Measurements from ENCODE around the gene FGF22.
"Not testable (repeated sequence)": the region's sequence is repeated elsewhere in the genome, so short reads cannot be mapped to it uniquely, and the experiment has no call there.

Gene FGF22

DNA sequence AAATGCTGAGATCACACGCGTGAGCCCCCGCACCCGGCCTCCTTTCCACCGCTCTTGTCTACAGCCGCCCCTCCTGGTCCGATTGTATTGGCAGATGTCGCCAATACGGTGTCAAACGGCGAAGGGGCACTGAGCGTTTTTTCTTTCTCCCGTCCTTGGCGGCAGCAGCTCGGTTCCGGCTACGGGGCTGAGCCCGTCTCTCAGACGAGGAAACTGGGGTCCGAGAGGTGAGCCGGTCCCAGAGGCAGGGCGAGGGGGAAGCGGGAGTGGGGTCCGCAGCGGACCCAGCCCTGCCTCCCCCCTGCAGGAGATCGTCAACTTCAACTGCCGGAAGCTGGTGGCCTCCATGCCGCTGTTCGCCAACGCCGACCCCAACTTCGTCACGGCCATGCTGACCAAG lies 26.7 kb upstream of the FGF22 start:
- H3K4me1 Mint-ChIP-seq, result peaks cover 13% of the 10 kb centered on the region

DNA sequence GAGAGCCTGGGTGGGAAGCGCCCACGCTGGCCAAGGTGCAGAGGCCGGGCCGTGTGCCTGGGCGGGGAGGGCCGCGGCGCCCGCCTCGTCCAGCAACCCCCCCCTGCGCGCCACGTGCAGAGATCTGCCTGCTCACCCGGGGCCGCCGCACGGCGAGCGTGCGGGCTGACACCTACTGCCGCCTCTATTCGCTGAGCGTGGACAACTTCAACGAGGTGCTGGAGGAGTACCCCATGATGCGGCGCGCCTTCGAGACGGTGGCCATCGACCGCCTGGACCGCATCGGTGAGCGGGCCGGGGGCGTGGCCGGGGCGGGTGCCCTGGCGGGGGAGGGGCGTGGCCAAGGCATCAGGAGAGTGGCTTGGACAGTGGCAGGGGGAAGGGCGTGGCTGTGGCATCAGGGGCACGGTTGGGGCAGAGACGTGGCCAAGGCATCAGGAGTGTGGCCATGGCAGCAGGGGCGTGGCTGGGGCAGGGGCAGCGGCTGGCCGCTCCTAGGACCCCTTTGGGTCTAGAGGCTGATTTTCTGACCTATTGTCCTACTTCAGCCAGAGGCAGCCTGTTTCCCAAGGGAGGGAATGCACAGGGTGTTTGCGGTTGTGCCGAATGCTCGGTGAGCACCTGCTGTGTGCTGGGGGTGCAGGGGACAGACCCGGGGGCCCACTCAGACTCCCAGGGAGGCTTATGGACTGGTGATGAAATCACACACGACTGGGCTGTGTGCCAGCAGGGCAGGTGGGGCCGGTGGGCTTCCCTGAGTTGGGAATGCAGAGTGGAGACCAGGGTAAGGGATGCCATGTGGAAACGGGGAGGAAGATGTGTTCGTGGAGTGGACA lies 25.7 kb upstream of the FGF22 start:
- Mint-ChIP-seq H3K9me3 (no peaks in the 10 kb centered on the region), H3K36me3 (peaks cover 14% of the 10 kb centered on the region), H3K4me1 (peaks cover 13% of the 10 kb centered on the region), H3K4me3 (no peak overlapping the region), H3K27ac (no peak overlapping the region), H3K27me3 (peaks cover 2% of the 10 kb centered on the region)
- DNase-seq (ENCODE audit: low spot score in 2 of 2) (no peak), ATAC-seq (ENCODE audit: low read depth) (no peak)

More for the DNA sequence above, 26.7 kb upstream of the FGF22 start:
- DNase-seq (ENCODE audit: low spot score in 2 of 2) (no peak), ATAC-seq (ENCODE audit: low read depth) (no peak)
- H3K4me3 Mint-ChIP-seq, result no peak overlapping the region
- H3K27ac Mint-ChIP-seq, result no peak overlapping the region
- H3K9me3 Mint-ChIP-seq, result no peaks in the 10 kb centered on the region
- peaks cover 10% of the 10 kb centered on the region for H3K36me3 Mint-ChIP-seq
- H3K27me3 Mint-ChIP-seq, result peaks cover 2% of the 10 kb centered on the region

DNA sequence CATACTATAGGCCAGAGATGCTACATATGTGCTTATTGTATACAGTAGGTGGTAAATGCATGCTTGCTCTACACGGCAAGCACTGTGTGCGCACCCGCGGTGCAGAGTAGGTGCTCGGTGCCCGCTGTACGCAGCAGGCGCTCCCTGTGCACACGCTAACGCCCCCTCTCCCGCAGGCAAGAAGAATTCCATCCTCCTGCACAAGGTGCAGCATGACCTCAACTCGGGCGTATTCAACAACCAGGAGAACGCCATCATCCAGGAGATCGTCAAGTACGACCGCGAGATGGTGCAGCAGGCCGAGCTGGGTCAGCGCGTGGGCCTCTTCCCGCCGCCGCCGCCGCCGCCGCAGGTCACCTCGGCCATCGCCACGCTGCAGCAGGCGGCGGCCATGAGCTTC lies 24.1 kb upstream of the FGF22 start:
- Mint-ChIP-seq H3K27ac (no peak overlapping the region), H3K9me3 (no peaks in the 10 kb centered on the region), H3K4me3 (peak overlapping the region; percentile 62), H3K36me3 (peaks cover 23% of the 10 kb centered on the region), H3K27me3 (peaks cover 2% of the 10 kb centered on the region), H3K4me1 (peaks cover 10% of the 10 kb centered on the region)
- no peak for ATAC-seq (ENCODE audit: low read depth)
- DNase-seq (ENCODE audit: low spot score in 2 of 2), result no peak

DNA sequence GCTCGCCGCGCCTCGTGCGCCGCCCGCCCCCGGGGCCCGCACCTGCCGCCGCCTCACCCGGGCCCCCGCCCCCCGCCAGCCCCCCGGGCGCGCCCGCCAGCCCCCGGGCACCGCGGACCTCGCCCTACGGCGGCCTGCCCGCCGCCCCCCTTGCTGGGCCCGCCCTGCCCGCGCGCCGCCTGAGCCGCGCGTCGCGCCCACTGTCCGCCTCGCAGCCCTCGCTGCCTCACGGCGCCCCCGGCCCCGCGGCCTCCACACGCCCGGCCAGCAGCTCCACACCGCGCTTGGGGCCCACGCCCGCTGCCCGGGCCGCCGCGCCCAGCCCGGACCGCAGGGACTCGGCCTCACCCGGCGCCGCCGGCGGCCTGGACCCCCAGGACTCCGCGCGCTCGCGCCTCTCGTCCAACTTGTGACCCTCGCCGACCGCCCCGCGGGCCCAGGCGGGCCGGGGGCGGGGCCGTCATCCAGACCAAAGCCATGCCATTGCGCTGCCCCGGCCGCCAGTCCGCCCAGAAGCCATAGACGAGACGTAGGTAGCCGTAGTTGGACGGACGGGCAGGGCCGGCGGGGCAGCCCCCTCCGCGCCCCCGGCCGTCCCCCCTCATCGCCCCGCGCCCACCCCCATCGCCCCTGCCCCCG lies 23.5 kb upstream of the FGF22 start:
- Mint-ChIP-seq H3K4me3 (no peak overlapping the region), H3K4me1 (peaks cover 6% of the 10 kb centered on the region), H3K36me3 (peaks cover 23% of the 10 kb centered on the region), H3K27me3 (peaks cover 2% of the 10 kb centered on the region), H3K27ac (no peak overlapping the region), H3K9me3 (no peaks in the 10 kb centered on the region)
- ATAC-seq (ENCODE audit: low read depth), result no peak
- no peak for DNase-seq (ENCODE audit: low spot score in 2 of 2)

DNA sequence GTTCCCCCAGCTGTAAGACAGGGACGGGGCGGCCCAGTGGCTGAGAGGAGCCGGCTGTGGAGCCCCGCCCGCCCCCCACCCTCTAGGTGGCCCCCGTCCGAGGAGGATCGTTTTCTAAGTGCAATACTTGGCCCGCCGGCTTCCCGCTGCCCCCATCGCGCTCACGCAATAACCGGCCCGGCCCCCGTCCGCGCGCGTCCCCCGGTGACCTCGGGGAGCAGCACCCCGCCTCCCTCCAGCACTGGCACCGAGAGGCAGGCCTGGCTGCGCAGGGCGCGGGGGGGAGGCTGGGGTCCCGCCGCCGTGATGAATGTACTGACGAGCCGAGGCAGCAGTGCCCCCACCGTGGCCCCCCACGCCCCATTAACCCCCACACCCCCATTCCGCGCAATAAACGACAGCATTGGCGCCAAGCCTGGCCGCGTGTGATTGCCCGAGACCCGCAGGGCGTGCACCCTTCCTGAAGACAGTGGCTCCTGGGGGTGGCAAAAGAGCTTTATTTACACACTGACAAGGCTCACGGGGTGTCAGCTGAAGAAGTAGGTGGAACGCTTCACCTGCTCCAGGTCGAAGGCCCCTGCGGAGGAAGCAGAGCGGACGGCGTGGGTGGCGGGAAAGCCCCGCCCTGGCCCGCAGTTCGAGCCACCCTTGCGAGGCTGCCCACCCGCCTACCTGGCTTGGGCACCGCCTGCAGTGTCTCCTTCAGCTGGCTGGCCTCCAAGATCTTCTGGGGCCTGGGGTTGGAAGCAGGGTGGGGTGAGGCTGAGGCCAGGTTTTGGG lies 22.7 kb upstream of the FGF22 start:
- DNase-seq (ENCODE audit: low spot score in 2 of 2), result no peak
- peaks cover 2% of the 10 kb centered on the region for H3K27me3 Mint-ChIP-seq
- no peak overlapping the region for H3K27ac Mint-ChIP-seq
- peaks cover 3% of the 10 kb centered on the region for H3K4me1 Mint-ChIP-seq
- peaks cover 23% of the 10 kb centered on the region for H3K36me3 Mint-ChIP-seq
- peak; percentile 82 for ATAC-seq (ENCODE audit: low read depth)
- H3K9me3 Mint-ChIP-seq, result no peaks in the 10 kb centered on the region
- H3K4me3 Mint-ChIP-seq, result peak overlapping the region; percentile 53

DNA sequence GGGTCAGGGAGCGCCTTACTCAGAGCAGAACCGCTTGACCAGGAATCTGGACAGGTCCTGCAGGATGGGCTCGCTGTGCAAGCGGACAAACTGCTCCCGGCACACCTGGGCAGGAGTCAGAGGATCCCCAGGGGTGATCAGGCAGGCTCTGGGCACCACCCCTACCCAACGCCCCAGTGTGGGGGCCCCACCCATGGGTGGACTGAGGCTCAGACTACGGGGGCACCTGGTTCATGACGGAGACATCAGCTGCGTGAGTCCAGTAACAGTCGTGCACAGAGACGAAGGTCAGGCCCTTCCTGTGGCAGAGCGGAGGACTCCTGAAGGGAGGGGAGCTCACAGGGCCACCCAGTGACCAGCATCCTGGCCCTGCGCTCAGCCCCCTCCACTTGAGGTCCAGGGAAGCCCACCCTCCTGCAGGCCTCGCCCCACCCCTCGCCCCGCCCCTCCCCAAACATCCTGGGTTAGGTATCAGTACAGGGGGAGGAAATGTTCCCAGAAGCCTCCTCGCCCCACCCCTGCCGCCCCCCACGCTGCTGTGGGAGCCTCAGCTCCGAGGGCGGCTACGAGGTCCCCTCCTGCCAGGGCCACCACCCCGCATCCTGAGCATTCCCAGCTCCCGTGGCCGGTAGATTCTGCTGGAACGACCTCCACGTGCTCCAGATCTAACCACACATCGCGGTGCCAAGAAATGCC lies 22.0 kb upstream of the FGF22 start:
- Mint-ChIP-seq H3K9me3 (no peaks in the 10 kb centered on the region), H3K4me3 (no peak overlapping the region), H3K4me1 (peaks cover 3% of the 10 kb centered on the region), H3K27me3 (peaks cover 2% of the 10 kb centered on the region), H3K36me3 (peaks cover 23% of the 10 kb centered on the region), H3K27ac (no peak overlapping the region)
- DNase-seq (ENCODE audit: low spot score in 2 of 2) (no peak), ATAC-seq (ENCODE audit: low read depth) (no peak)

DNA sequence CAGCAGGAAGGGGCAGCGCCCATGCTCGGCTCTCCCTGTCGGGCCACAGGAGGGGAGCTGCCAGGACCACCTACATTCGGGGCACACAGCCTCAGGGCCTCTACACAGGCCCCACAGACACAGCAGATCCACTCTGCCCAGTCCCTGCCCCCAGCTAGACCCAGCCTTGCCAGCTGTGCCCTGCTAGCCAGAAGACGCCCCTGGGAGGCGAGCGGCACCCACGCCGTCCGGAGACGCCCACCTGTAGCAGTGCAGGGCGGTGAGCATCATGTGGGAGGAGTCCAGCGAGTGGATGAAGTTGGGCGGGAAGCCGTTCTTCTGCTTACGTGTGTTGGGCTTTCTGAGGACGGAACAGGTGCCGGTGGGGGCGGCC lies 21.4 kb upstream of the FGF22 start:
- no peaks in the 10 kb centered on the region for H3K9me3 Mint-ChIP-seq
- ATAC-seq (ENCODE audit: low read depth) (no peak), DNase-seq (ENCODE audit: low spot score in 2 of 2) (no peak)
- H3K4me3 Mint-ChIP-seq, result no peak overlapping the region
- no peak overlapping the region for H3K27ac Mint-ChIP-seq
- peaks cover 3% of the 10 kb centered on the region for H3K4me1 Mint-ChIP-seq
- peaks cover under 1% of the 10 kb centered on the region for H3K27me3 Mint-ChIP-seq
- H3K36me3 Mint-ChIP-seq, result peaks cover 24% of the 10 kb centered on the region

DNA sequence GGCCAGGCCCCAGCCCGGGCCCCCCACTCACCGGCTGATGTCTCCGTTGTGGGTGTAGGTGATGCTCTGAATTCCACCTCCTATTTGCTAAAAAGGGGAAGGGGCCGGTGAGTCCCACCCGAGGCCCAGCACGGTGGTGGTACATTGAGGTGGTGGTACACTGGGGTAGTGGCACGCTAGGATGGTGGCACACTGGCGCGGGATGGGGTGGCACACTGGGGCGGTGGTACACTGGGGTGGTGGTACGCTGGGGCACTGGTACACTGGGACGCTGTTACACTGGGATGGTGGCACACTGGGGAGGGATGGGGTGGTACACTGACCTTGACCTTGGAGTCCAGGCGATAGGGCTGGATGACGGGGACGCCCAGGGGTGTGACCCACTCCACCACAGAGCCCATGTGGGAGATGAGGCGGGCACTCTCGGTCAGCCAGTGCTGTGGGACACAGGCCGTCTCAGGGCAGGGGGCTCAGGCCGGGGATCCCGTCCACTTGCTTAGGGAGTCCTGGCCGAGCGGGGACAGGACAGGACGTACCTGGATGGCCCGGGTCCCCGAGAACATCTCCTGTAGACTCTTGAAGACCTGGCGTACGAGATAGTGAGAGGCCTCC lies 20.9 kb upstream of the FGF22 start:
- DNase-seq (ENCODE audit: low spot score in 2 of 2) (no peak), ATAC-seq (ENCODE audit: low read depth) (no peak)
- H3K4me3 Mint-ChIP-seq, result no peak overlapping the region
- peaks cover 23% of the 10 kb centered on the region for H3K36me3 Mint-ChIP-seq
- no peaks in the 10 kb centered on the region for H3K27me3 Mint-ChIP-seq
- H3K9me3 Mint-ChIP-seq, result no peaks in the 10 kb centered on the region
- no peak overlapping the region for H3K27ac Mint-ChIP-seq
- H3K4me1 Mint-ChIP-seq, result peaks cover 3% of the 10 kb centered on the region

DNA sequence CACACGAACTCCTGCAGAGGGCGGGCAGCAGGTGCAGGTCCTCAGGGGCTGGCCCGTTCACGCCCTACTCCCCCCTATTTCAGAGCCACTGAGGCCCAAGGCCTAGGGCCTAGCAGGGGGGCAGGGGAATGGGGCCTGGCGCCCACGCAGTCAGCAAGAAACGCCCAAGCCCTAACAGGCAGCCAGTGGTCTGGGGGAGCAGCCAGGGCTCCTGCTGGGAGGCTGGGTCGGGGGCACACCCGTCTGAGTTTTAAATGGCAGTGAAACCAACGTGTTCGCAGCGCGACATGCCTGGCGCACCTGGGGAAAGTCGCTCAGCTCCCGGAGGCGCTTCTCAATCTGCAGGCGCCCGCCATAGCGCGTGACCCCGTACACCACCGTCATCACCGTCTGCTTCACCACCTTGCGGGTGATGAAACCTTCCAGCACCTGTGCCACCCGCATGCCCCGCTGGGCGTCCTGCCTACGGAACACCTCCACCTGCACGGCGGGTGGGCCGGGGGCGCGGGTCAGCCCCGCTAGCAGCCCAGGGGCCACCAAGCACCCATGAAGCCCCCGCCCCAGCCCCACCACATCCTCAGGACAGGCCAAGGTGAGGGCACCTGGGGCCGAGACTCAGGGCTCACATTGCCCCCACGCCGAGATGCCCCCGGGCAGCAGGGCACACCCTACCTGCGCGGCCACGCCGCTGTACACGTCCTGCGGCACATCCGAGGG lies 20.2 kb upstream of the FGF22 start:
- H3K27me3 Mint-ChIP-seq, result no peaks in the 10 kb centered on the region
- H3K36me3 Mint-ChIP-seq, result peaks cover 20% of the 10 kb centered on the region
- no peak overlapping the region for H3K4me3 Mint-ChIP-seq
- DNase-seq (ENCODE audit: low spot score in 2 of 2) (no peak), ATAC-seq (ENCODE audit: low read depth) (no peak)
- peaks cover 3% of the 10 kb centered on the region for H3K4me1 Mint-ChIP-seq
- H3K9me3 Mint-ChIP-seq, result no peaks in the 10 kb centered on the region
- H3K27ac Mint-ChIP-seq, result no peak overlapping the region

DNA sequence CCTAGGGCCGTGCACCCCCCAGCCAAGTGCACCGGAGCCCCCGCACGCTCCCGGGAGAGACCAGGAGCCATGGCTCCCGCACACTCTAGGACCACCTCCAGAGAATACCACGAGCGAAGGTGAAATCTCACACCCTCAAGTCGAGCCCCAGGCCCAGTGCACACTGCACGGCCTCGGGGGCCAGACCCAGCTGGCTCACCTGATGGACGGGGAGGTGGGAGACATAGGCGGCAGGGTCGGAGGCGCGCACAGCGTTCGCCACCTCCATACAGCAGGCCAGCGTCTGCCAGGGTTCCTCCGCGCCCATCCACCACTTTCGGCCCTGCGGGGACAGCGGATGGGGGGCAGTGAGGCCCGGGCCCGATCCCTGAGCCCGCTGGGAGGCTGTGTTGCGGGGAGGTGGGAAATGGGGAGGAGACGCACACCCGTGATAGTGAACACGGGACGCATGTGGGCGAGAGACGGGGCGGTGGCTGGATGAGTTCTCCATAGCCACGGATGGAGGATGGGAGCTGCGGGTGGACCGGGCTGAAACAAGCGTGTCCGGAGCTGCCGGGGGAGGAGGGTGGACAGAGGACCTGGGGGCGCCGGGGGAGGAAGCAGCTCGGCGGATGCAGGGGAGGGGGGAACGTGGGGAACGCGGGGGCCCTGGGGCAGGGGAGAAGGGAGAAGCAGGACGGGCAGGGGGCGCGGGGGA lies 19.4 kb upstream of the FGF22 start:
- H3K27ac Mint-ChIP-seq, result no peak overlapping the region

DNA sequence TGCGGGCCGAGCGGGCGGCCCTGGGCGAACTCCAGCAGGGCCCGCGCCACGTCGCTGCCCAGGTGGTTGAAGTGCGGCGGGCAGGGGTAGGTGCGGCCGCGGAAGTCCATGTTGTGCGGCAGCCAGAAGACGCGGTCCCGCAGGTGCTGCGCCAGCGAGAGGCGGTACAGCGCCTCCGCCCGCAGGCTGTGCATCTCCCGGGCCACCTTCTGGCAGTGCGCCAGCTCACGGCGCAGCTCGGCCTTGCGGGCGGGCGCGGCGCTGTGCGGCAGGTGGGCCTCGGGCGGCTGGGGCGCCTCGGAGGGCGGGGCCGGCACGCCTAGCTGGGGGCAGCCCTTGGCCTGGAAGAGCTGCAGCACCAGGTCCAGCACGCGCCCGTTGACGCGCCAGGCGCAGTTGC lies 18.5 kb upstream of the FGF22 start:
- not testable (repeated sequence) for H3K4me3 Mint-ChIP-seq; H3K27ac Mint-ChIP-seq; ATAC-seq (ENCODE audit: low read depth); H3K27me3 Mint-ChIP-seq; DNase-seq (ENCODE audit: low spot score in 2 of 2); H3K9me3 Mint-ChIP-seq; H3K4me1 Mint-ChIP-seq
- H3K36me3 Mint-ChIP-seq, result peaks cover 20% of the 10 kb centered on the region

More for the DNA sequence above, 19.4 kb upstream of the FGF22 start:
- H3K27me3 Mint-ChIP-seq, result no peaks in the 10 kb centered on the region
- no peak for DNase-seq (ENCODE audit: low spot score in 2 of 2)
- H3K4me3 Mint-ChIP-seq, result no peak overlapping the region
- no peaks in the 10 kb centered on the region for H3K9me3 Mint-ChIP-seq
- ATAC-seq (ENCODE audit: low read depth), result no peak
- peaks cover 3% of the 10 kb centered on the region for H3K4me1 Mint-ChIP-seq
- peaks cover 17% of the 10 kb centered on the region for H3K36me3 Mint-ChIP-seq

DNA sequence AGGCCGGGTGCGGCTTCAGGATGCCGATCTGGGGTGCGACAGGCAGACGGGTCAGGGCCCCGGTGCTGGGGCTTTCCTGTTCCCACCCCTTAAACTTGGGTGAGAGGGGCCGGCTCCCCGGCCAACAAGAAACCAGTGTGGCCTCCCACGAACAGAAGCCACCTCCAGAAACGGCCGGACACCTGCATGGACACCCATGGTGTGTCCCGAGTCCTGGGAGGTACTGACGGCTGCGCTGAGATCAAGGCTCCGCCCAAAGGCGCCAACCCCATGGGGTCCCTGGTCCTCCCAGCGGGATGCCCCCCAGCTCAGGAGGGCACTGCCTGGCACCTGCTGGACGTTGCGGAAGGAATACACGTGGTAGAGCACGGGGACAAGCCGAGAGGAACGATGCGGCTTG lies 17.9 kb upstream of the FGF22 start:
- Mint-ChIP-seq H3K27me3 (no peaks in the 10 kb centered on the region), H3K27ac (no peak overlapping the region), H3K4me1 (peaks cover 3% of the 10 kb centered on the region), H3K36me3 (peaks cover 21% of the 10 kb centered on the region), H3K9me3 (no peaks in the 10 kb centered on the region), H3K4me3 (no peak overlapping the region)
- DNase-seq (ENCODE audit: low spot score in 2 of 2), result no peak
- no peak for ATAC-seq (ENCODE audit: low read depth)

Measured in memory B cell (primary cell).